Neural cell (in vitro differentiated cells): ENCODE data around the gene MAP4K3. TPM values are rescaled to one million over a fixed set of nuclear protein-coding genes. Genes with fewer than 3 reads are reported as not detected.

Experiments
- H2AFZ ChIP-seq: fragments of 200-600, 300-800 bp; sonication (generic), shearing (Covaris generic); 2 replicates; pipeline ENCODE4 v1.6.0; 2014; ENCODE audit warnings: low read depth, mild to moderate bottlenecking, antibody characterized with exemption, low read length, moderate library complexity
- H3F3A ChIP-seq: fragments of 200-600 bp; shearing (Covaris generic); 2 replicates; pipeline ENCODE4 v1.6.1; 2016; ENCODE audit warnings: mild to moderate bottlenecking, moderate library complexity, mixed read lengths, antibody characterized with exemption, low read length; ENCODE audit not compliant: insufficient read depth, poor library complexity, severe bottlenecking
- H3K27ac ChIP-seq: fragments of 200-600, 300-800 bp; sonication (generic), shearing (Covaris generic); 2 replicates; pipeline ENCODE4 v1.5.1; 2014; ENCODE audit warnings: mild to moderate bottlenecking, low read length, moderate library complexity
- H3K27me3 ChIP-seq: fragments of 300-800, 200-600 bp; sonication (generic), shearing (Covaris generic); 2 replicates; pipeline ENCODE4 v1.6.0; 2014; ENCODE audit warnings: mild to moderate bottlenecking, low read depth, low read length, moderate library complexity; ENCODE audit not compliant: insufficient read depth
- H3K36me3 ChIP-seq: fragments of 300-800, 200-600 bp; sonication (generic), shearing (Covaris generic); 2 replicates; pipeline ENCODE4 v1.5.1; 2014; ENCODE audit warnings: mild to moderate bottlenecking, antibody characterized with exemption, low read length, moderate library complexity; ENCODE audit not compliant: insufficient read depth
- H3K4me2 ChIP-seq: fragments of 300-800, 200-600 bp; sonication (generic), shearing (Covaris generic); 2 replicates; pipeline ENCODE4 v1.6.0; 2014; ENCODE audit warnings: mild to moderate bottlenecking, low read length
- H3K4me3 ChIP-seq: fragments of 300-800, 200-600 bp; sonication (generic), shearing (Covaris generic); 2 replicates; pipeline ENCODE4 v1.5.1; 2014; ENCODE audit warnings: mild to moderate bottlenecking, low read length, moderate library complexity
- H3K79me2 ChIP-seq: fragments of 200-600 bp; shearing (Covaris generic); replicated peaks from 2 replicates; pipeline ENCODE4 v1.6.0; 2014; ENCODE audit warnings: mild to moderate bottlenecking, low read length, moderate library complexity; ENCODE audit not compliant: insufficient read depth
- H3K9ac ChIP-seq: fragments of 300-800, 200-600 bp; sonication (generic), shearing (Covaris generic); 2 replicates; pipeline ENCODE4 v1.6.1; 2016; ENCODE audit warnings: mild to moderate bottlenecking, low read length, mixed read lengths
- H3K9me2 ChIP-seq: fragments of 200-600 bp; shearing (Covaris generic); 2 replicates; pipeline ENCODE4 v1.6.1; 2016; ENCODE audit warnings: mild to moderate bottlenecking, low read length, mixed read lengths; ENCODE audit not compliant: insufficient read depth
- H3K9me3 ChIP-seq: fragments of 200-600, 300-800 bp; sonication (generic), shearing (Covaris generic); 2 replicates; pipeline ENCODE4 v1.6.1; 2016; ENCODE audit warnings: mild to moderate bottlenecking, mixed run types, low read length, moderate library complexity, mixed read lengths
- H4K20me1 ChIP-seq: fragments of 200-600 bp; shearing (Covaris generic); 2 replicates; pipeline ENCODE4 v1.6.1; 2016; ENCODE audit warnings: mild to moderate bottlenecking, mixed run types; ENCODE audit not compliant: insufficient read depth
- CTCF ChIP-seq: fragments of 450-650 bp; IDR thresholded peaks from 2 replicates; pipeline ENCODE4 v1.5.1; 2014; ENCODE audit warnings: antibody characterized with exemption, mild to moderate bottlenecking, moderate library complexity; ENCODE audit not compliant: poor library complexity, severe bottlenecking
- EP300 ChIP-seq: fragments of 450-650 bp; conservative IDR thresholded peaks from 2 replicates; pipeline ENCODE4 v1.6.1; 2014; ENCODE audit warnings: antibody characterized with exemption, mild to moderate bottlenecking, moderate library complexity; ENCODE audit not compliant: poor library complexity, severe bottlenecking
- EZH2 ChIP-seq: fragments of 200-600, 300-800 bp; shearing (Covaris generic), sonication (generic); IDR thresholded peaks from 2 replicates; pipeline ENCODE4 v1.6.1; 2014; ENCODE audit warnings: antibody characterized with exemption, low read length, borderline replicate concordance, mild to moderate bottlenecking; ENCODE audit not compliant: insufficient read depth, poor library complexity, severe bottlenecking
- MXI1 ChIP-seq: fragments of 450-650 bp; conservative IDR thresholded peaks from 2 replicates; pipeline ENCODE4 v1.6.1; 2014; ENCODE audit warnings: antibody characterized with exemption, mild to moderate bottlenecking; ENCODE audit not compliant: poor library complexity, severe bottlenecking
- POLR2AphosphoS5 ChIP-seq: IDR thresholded peaks from 2 replicates; pipeline ENCODE4 v1.6.1; 2012
- RAD21 ChIP-seq: fragments of 450-650 bp; conservative IDR thresholded peaks from 2 replicates; pipeline ENCODE4 v1.6.1; 2014; ENCODE audit warnings: antibody characterized with exemption, mild to moderate bottlenecking, moderate library complexity
- REST ChIP-seq: IDR thresholded peaks from 2 replicates; pipeline ENCODE4 v1.6.1; 2012; ENCODE audit warnings: borderline replicate concordance
- SMC3 ChIP-seq: fragments of 450-650 bp; conservative IDR thresholded peaks from 2 replicates; pipeline ENCODE4 v1.6.1; 2014; ENCODE audit warnings: antibody characterized with exemption, mild to moderate bottlenecking, moderate library complexity; ENCODE audit not compliant: poor library complexity
- TAF1 ChIP-seq: IDR thresholded peaks from 2 replicates; pipeline ENCODE4 v1.6.1; 2012; ENCODE audit warnings: low read depth
- polyA plus RNA-seq: library from polyadenylated mRNA; depleted of rRNA; stranded (reverse); fragments of >200 nt; gene quantifications from 2 replicates; pipeline ENCODE4 v1.2.3, GENCODE V29; 2014

Gene MAP4K3
- polyA plus RNA-seq, 1 donor from 2014 or later, result 105 TPM

GRCh38 chr2:39283561-39283960, 153.5 kb downstream of the MAP4K3 start:
- Histone ChIP-seq H4K20me1 (no peaks in the 10 kb centered on the region), H3K9me3 (no peaks in the 10 kb centered on the region), H3K36me3 (peaks cover 13% of the 10 kb centered on the region), H3K27me3 (no peaks in the 10 kb centered on the region), H3K9me2 (no peaks in the 10 kb centered on the region), H3K27ac (no peak overlapping the region), H2AFZ (no peak overlapping the region), H3F3A (no peaks in the 10 kb centered on the region), H3K79me2 (no peaks in the 10 kb centered on the region), H3K4me3 (no peak overlapping the region), H3K4me2 (no peak overlapping the region), H3K9ac (no peak overlapping the region)
- TF ChIP-seq POLR2AphosphoS5 (no peak), MXI1 (no peak), REST (no peak)

- no peak overlapping the region for H3K9ac ChIP-seq
- H3K9me3 ChIP-seq, result no peaks in the 10 kb centered on the region
- peaks cover 11% of the 10 kb centered on the region for H3K36me3 ChIP-seq
- no peak overlapping the region for H3K4me3 ChIP-seq
- no peaks in the 10 kb centered on the region for H4K20me1 ChIP-seq
- H3K27me3 ChIP-seq, result no peaks in the 10 kb centered on the region
- no peak overlapping the region for H2AFZ ChIP-seq
- TF ChIP-seq EZH2 (no peak), EP300 (no peak), CTCF (no peak), RAD21 (no peak), REST (no peak), MXI1 (no peak), TAF1 (no peak), SMC3 (no peak), POLR2AphosphoS5 (no peak)
- no peaks in the 10 kb centered on the region for H3F3A ChIP-seq
- H3K4me2 ChIP-seq, result no peak overlapping the region
- no peaks in the 10 kb centered on the region for H3K9me2 ChIP-seq
- no peaks in the 10 kb centered on the region for H3K79me2 ChIP-seq
- H3K27ac ChIP-seq, result no peak overlapping the region
These were observed 155.7 kb downstream of the MAP4K3 start for GRCh38 chr2:39281391-39281790.
